Raji (cell line): ENCODE measurements around the gene GRB10.

ENCODE experiments used
- POLR2A ChIP-seq: IDR thresholded peaks from 2 replicates; pipeline ENCODE4 v1.6.1; 2011; ENCODE audit warnings: low read depth, low read length, control low read depth; ENCODE audit not compliant: insufficient read depth

GRB10 gene

GRCh38 chr7:50782375-50783208, at the start of gene GRB10:
TSS of gene GRB10 (minus strand) at chr7:50782896. CDS start at chr7:50732322, 50,574 bp downstream.
- no peak for TF ChIP-seq POLR2A

DNA sequence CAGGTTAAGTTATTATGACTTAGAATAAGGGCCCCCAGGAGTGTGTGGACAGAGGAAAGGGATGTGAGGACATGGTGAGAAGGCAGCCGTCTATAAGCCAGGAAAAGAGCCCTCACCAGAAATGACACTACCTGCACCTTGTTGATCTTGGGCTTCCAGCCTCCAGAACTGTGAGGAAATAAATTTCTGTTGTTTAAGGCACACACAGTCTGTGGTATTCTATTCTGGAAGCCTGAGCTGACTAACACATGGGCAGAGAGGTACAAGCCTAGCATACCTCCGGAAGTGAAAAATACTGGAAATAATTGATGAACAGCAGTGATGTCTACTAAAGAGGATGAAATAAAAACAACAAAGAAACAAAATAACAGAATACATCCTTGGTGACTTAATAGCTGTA, 46.1 kb upstream of the GRB10 start:
- no peak for TF ChIP-seq POLR2A

GRCh38 chr7:50828116-50828515, 45.4 kb upstream of the GRB10 start:
- no peak for TF ChIP-seq POLR2A

GRCh38 chr7:50827281-50827680, 44.6 kb upstream of the GRB10 start:
- TF ChIP-seq POLR2A, result no peak

DNA sequence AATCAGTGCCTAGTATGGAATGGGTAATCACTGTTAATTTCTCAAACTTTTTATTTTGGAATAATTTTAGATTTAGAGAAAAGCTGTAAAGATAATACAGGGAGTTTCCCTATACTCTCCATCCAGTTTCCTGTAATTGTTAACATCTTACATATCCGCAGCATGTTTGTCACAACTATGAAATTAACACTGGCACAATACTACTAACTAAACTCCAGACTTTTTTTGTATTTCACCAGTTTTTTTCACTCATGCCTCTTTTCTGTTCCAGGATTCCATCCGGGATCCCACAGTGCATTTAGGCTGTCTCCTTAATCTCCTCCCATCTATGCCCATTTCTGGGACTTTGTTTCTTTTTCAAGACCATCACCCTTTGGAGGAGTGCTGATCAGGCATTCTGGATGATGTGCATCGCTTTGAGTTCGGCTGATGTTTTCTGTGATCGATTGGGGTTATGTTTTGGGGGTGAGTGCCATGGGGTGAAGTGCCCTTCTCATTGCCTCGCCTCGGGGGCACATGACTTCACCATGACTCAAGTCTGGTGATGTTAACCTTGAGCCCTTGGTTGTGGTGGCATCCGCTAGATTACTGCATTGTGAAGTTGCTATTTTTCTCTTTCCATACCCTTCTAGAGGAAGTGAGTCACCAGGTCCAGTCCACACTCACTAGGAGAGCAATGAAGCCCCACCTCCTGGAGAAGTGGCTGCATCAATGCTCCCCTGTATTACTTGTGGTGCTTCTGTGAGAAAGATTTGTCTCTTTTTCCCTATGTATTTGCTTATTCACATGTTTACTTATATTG, 43.9 kb upstream of the GRB10 start:
- no peak for TF ChIP-seq POLR2A

DNA sequence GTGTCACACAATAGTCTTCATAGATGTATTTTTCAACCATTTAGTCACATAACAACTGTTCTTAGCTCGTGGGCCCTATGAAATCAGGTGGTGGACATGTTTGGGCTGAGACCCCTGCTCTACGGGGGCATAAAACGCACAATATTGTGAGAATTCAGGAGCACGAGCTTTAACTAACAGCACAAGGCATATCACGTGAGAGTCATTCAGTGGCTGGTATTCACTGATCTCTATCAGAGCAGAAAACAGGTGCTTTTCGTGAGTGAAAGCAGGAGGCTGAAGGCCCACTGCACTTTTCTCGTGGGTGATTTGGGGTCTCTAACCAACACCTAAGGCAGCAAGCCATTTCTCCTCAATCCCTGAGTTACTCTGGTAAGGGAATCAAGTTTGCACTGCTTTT, 42.8 kb upstream of the GRB10 start:
- no peak for TF ChIP-seq POLR2A

- TF ChIP-seq POLR2A, result no peak
These were observed 42.2 kb upstream of the GRB10 start for GRCh38 chr7:50824882-50825281.

DNA sequence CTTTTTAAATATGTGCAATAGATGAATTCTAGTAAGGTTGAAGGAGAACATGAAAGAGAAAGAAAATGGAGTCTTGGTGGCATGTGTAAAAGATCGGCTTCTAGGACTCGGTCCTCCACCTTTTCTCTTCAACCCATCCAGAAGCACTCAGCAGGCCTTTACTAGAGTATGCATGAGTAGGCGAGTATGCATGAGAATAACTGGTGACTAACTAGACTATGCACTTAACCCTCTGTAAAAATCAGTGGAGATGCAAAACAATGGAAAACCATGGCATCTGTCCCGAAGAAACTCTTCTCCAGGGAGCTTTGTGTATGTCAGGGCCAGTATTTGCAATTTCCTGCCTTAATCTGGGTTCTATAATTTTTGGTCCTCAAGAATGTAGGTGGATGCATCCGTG, 40.0 kb upstream of the GRB10 start:
- TF ChIP-seq POLR2A, result no peak

DNA sequence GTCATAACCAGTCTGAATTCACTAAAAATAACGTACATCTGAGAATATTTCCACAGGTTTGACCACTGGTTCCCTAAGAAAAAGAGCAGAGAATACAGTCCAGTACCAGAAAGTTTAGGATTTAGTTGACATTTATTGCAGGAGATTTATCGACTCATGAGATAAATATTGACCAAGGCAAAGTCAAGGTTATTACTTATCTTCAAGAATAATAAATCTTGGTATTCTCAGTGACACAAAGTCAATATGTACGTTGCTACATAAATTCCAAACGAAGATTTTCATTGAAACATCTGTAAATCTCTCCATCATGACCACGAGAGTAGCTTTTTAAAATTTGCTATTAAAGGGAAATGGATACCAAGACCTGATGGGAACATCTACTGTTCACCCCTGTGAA, 39.4 kb upstream of the GRB10 start:
- no peak for TF ChIP-seq POLR2A

- no peak for TF ChIP-seq POLR2A
These were observed 38.8 kb upstream of the GRB10 start for GRCh38 chr7:50821457-50822008.

DNA sequence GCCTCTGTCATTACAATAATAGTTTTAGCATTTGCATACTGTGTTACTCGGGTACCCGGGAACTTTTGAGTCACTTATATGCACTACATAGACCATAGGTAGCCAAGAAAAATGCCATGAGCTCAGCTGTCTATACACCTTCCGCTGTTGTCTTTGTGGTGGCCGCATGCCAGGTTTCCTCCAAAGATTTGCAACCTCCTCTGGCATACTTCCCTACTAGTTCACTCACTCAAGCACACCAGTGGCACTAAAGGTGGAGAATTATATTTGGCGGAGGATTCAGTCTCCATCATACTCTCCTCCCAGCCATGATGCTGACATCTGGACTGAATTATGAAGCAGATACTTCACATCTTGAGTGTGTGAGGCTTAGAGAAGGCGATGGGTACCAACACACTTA, 35.6 kb upstream of the GRB10 start:
- no peak for TF ChIP-seq POLR2A

GRCh38 chr7:50817561-50817960, 34.9 kb upstream of the GRB10 start:
- no peak for TF ChIP-seq POLR2A

GRCh38 chr7:50815138-50815537, 32.4 kb upstream of the GRB10 start:
- TF ChIP-seq POLR2A, result no peak

DNA sequence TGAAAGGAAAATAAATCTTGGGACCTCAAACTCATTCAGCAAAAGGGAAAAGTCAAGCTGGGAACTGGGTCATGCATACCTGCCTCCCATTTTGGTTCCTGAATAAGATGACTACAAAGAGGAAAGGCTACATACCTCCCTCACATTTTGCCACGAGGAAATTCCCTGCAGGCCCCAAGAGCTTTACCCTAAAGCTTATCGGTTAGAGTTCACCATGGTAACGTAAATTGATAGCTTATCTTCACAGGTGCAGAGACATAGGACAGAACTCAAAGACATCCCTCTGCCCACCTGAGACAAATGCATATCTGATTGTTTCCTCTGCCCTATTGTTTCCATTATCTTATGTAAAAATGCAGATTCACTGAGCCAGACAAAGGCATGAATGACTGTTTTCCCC, 31.5 kb upstream of the GRB10 start:
- no peak for TF ChIP-seq POLR2A

DNA sequence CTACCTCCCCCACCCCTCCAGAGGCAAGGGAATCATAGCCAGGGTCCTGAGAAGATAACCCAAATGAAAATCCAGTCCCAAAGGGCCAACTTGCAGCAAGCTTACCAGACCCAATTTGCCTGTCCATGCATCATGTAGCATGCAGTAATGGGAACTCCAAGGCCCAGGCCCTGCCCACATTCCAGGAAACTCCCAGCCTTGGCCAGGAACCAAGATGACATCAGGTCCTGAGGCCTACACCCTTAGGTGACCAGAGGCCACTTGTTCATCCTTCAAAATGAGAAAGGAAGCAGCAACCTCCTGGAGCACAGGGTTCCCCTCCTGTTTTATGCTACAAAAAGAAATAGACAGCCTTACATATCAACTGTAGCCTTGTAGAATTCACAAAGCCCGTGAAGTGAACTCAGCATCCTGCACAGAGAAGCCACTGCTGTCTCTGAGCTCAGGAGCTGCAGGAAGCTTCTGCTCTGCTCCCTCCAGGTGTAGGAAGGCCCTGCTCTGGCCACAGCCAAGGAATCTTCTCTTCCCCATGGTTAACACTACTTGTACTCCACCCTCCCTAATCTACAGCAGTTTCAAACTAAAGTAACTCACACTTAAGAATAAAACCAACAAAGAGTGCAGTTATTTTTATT, 30.3 kb upstream of the GRB10 start:
- TF ChIP-seq POLR2A, result no peak
